Stimulated activated CD4-positive, alpha-beta T cell treated with anti-CD3 and anti-CD28 coated beads, Interleukin-2, amount 100 ng/mL, for 24 hours (primary cell): ENCODE data around the gene MYL5.
"Not testable (repeated sequence)": the region's sequence is repeated elsewhere in the genome, so short reads cannot be mapped to it uniquely, and the experiment has no call there.

Experiments used
- DNase-seq, 2 donors: peaks; one replicate each; pipeline ENCODE4 v3.0.0-alpha.2; 2020

The MYL5 gene

GRCh38 chr4:674172-675035 lies at the start of gene MYL5, which contains the start of gene ATP5ME:
Gene MYL5 (plus strand): TSS chr4:674542. CDS start chr4:678027, 3,485 bp downstream.
Gene ATP5ME (minus strand): TSS chr4:674276. CDS start chr4:674247, 29 bp downstream.
- peak; percentile 96 to 97 for DNase-seq

- DNase-seq, result no peak
These were observed 49.4 kb upstream of the MYL5 start, which contains the start of gene PDE6B for GRCh38 chr4:624705-625590. Gene PDE6B (plus strand): TSS chr4:625573. CDS start chr4:625627, 54 bp downstream.

- DNase-seq, result no peak
These were observed 48.6 kb upstream of the MYL5 start for GRCh38 chr4:625631-626161.

- no peak for DNase-seq
These were observed 47.9 kb upstream of the MYL5 start for GRCh38 chr4:626201-627091.

GRCh38 chr4:627347-628125 lies 46.8 kb upstream of the MYL5 start:
- DNase-seq, result no peak

GRCh38 chr4:628311-628741 lies 46.0 kb upstream of the MYL5 start:
- DNase-seq, result no peak

GRCh38 chr4:628821-629635 lies 45.3 kb upstream of the MYL5 start:
- no peak for DNase-seq

GRCh38 chr4:629636-629914 lies 44.8 kb upstream of the MYL5 start:
- DNase-seq, result no peak

- no peak for DNase-seq
These were observed 44.3 kb upstream of the MYL5 start for GRCh38 chr4:629915-630641.

GRCh38 chr4:630656-631055 lies 43.7 kb upstream of the MYL5 start:
- no peak for DNase-seq

GRCh38 chr4:632196-632790 lies 42.0 kb upstream of the MYL5 start:
- DNase-seq, result no peak

GRCh38 chr4:632926-633325 lies 41.4 kb upstream of the MYL5 start:
- DNase-seq, result no peak

- no peak for DNase-seq
These were observed 40.9 kb upstream of the MYL5 start for GRCh38 chr4:633406-633805.

GRCh38 chr4:633976-634598 lies 40.3 kb upstream of the MYL5 start:
- DNase-seq, result no peak

- no peak for DNase-seq
These were observed 39.8 kb upstream of the MYL5 start for GRCh38 chr4:634599-634985.

- not testable (repeated sequence) for DNase-seq
These were observed 39.1 kb upstream of the MYL5 start for GRCh38 chr4:635066-635835.

- no peak for DNase-seq
These were observed 38.3 kb upstream of the MYL5 start for GRCh38 chr4:635851-636627.
